Heart right ventricle (tissue), 16 donors: ENCODE results near the gene CKLF. TPM values are rescaled to one million over a fixed set of nuclear protein-coding genes. Genes with fewer than 3 reads are reported as not detected.

Experiments
- ATAC-seq, 8 donors: fragments of 200-7000 bp; cut with Tn5 transposase; one replicate each; pipeline ENCODE4 v1.9.1; 2020; ENCODE audit warnings: mild to moderate bottlenecking in 8 of 8, moderate library complexity in 8 of 8, moderate number of reproducible peaks in 1 of 8
- DNase-seq, 2 donors: peaks; one replicate each; pipeline ENCODE4 v3.0.0-alpha.2; 2020
- H3K27ac ChIP-seq, 10 donors: fragments of 200-600 bp; sonication (generic) in 2 of 10; one replicate each; pipeline versions ENCODE4 v1.5.0 to v1.8.0; 2020 to 2022; ENCODE audit warnings: mild to moderate bottlenecking in 3 of 10
- H3K27me3 ChIP-seq, 7 donors: fragments of 200-600 bp; one replicate each; pipeline ENCODE4 v1.8.0; 2021 to 2022; ENCODE audit warnings: mild to moderate bottlenecking in 2 of 7
- H3K36me3 ChIP-seq, 9 donors: fragments of 200-600 bp; sonication (generic) in 1 of 9; one replicate each; pipeline versions ENCODE4 v1.5.0 to v1.8.0; 2020 to 2022; ENCODE audit warnings: mild to moderate bottlenecking in 2 of 9
- H3K4me1 ChIP-seq, 9 donors: fragments of 200-600 bp; sonication (generic) in 1 of 9; one replicate each; pipeline versions ENCODE4 v1.5.0 to v1.8.0; 2020 to 2022; ENCODE audit warnings: mild to moderate bottlenecking in 4 of 9
- H3K4me3 ChIP-seq, 10 donors: fragments of 200-600 bp; sonication (generic) in 2 of 10; one replicate each; pipeline versions ENCODE4 v1.5.0 to v1.8.0; 2020 to 2022; ENCODE audit warnings: mild to moderate bottlenecking in 7 of 10, moderate library complexity in 2 of 10
- H3K9me3 ChIP-seq, 11 donors: fragments of 200-600 bp in 10 of 11; sonication (generic) in 2 of 11; one replicate each; pipeline versions ENCODE4 v1.5.0 to v1.8.0; 2013 to 2022; ENCODE audit warnings: mild to moderate bottlenecking in 2 of 11, control low read depth in 1 of 11, moderate library complexity in 1 of 11
- WGBS, 2 donors: extraction: QIAGEN DNeasy Blood & Tissue Kit; methylation state at CpG; one replicate each; pipeline ENCODE4 v1.1.7; 2013; ENCODE audit warnings: inconsistent platforms in 1 of 2; 5-methylcytosine and 5-hydroxymethylcytosine counted together
- intact Hi-C, 10 donors: fragments of 100-400 bp; cut with DNase I; formaldehyde crosslinking; loops; one replicate each; pipeline versions ENCODE4 v1.11.1 to v1.14.2; 2022
- polyA plus RNA-seq, 2 donors: library from polyadenylated mRNA; stranded (reverse); fragments of 200-250 nt; gene quantifications; one replicate each; pipeline ENCODE4 v1.2.3, GENCODE V29; 2013
- total RNA-seq, 10 donors: library from RNA; stranded (reverse); fragmentation: NEBNext Ultra II Directional in 3 of 10; extraction: Animal tissue kit (Norgen Biotek cat#: 25700) in 3 of 10; gene quantifications; one replicate each; pipeline versions ENCODE4 v1.2.1 to v1.2.4, GENCODE V29; 2021 to 2023
- TF ChIP-seq, protein P1 (sequence below), 9 donors: fragments of 200-600 bp; sonication (generic) in 2 of 9; IDR thresholded peaks; one replicate each; pipeline versions ENCODE4 v1.5.0 to v1.8.0; 2021 to 2022; ENCODE audit warnings: antibody characterized with exemption in 9 of 9, mild to moderate bottlenecking in 5 of 9, moderate library complexity in 1 of 9
- donor health status: Arrhythmogenic right ventricular cardiomyopathy.
- donor health status: ischemic (EF 13 %, LVEDD 7.1; RV severe dilation, severe dysfunction).
- donor health status: healthy with polysubstance abuse.
- donor health status: DM: no; HTN: yes; CAD: no.
- donor health status: DM: no; HTN: no; CAD: no.
- donor health status: ischemic (EF 25% LVEDD 6.9; RV normal size, moderate dysfunction).
- donor health status: ischemic (EF 25% LVEDD 5.7; RV mildly dilated, moderate dysfunction).
- donor health status: healthy.
- donor health status: DM: yes; HTN: yes; CAD: no.
- donor health status: Ischemic cardiomyopathy.
- donor health status: ischemic (EF 35%, LVEDD 5.7; RV mildly dilated, moderate dysfunction).
- donor health status: nonischemic (EF 11% LVEDD 7.7; RV severe dilation, severe dysfunction).
- donor health status: DM: yes; HTN: yes; CAD: no.
- donor health status: PGD.
- donor health status: ischemic (EF 29% LVEDD 5.4; RV normal size, mild dysfunction).
- donor health status: nonischemic (EF 23%, LVEDD 6.1; RV moderate dilation, normal function).

The CKLF gene
- total and polyA plus RNA-seq, 12 donors, result 1.6 to 24.1 (median 6.8) TPM

DNA sequence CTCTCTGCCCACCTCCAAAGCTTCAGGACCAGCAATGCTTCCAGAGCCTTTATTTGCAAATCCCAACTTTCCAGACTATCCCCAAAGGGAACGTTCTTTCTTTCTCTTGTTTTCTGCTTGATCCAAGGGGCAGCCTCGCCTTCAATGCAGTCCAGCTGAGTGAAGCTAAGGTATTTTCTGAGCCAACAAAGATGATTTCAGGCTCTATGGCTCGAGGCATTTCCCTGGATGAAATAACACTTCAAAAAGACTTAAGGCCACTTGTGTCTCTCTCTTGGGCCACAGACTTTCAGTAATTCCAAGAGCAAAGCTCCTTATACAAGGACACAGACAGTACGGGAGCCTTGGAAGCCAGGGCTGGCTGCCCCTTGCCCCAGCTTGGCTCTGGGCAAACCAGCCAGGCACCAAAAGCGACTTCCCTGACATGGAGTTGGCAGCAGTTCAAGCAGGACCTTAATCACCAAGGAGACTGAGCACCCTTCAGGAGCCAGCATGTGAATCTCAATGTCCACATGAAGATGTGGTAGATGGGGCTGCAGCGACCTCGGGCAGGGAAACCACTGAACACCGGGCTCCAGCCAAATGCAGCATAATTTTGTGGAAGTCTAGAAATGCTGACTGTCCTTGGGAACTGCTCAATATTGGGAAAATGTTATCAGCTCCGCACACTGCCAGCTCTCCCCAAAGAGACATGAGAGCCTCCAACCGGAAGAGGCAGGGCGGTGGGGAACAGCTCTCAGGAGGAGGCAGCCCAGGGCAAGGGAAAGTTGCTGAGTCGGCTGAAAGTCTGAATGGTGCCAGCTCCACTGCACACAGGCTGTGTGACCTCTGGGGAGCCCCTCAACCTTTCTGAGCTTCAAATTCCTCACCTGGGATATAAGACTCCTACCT, 41.4 kb upstream of the CKLF start:
- no peak for DNase-seq
- intact Hi-C loops, result loop anchor here in 1 of 10 donors (10.0 kb wide), 1 partner anchor 94 kb away; the partner anchor contains the start of gene CMTM3

DNA sequence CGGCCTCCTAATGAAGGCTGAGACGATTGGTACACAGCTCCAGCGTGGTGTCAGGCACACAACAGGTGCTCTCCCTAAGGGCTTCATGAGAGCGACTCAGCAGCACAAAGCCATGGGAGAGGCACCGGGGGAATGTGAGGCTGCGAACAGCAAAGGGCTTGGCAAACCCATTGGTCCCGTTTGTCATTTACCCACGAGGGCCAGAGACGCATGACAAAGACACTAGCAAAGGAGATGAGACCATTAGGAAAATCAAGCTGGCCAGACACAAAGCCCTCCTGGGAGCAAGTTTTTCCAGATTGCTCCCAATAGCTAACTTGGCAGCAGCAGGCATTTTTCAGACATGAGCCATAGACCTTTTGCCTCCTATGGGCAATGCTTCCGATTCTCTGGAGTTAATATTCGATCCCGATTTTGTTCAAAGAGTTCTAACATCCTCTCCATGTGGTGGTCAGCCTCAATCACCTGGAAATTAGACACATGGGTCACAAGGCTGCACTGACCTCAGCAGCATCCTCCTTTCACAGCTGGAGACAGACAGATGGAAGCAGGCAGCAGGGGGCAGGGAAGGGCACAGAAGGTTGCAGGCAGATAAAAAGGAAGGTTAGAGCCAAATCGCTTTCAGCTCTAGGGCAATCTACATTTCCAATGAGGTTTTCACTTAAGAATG, 40.6 kb upstream of the CKLF start:
- intact Hi-C loops, result loop anchor here in 1 of 10 donors (10.0 kb wide), 1 partner anchor 93 kb away; the partner anchor contains the start of gene CMTM3
- peak overlapping the region in 9 of 10 donors; percentile 45 to 84 (median 77) for H3K27ac ChIP-seq
- no peaks in the 10 kb centered on the region for H3K27me3 ChIP-seq
- H3K4me3 ChIP-seq, result no peak overlapping the region
- TF ChIP-seq, protein P1, sequence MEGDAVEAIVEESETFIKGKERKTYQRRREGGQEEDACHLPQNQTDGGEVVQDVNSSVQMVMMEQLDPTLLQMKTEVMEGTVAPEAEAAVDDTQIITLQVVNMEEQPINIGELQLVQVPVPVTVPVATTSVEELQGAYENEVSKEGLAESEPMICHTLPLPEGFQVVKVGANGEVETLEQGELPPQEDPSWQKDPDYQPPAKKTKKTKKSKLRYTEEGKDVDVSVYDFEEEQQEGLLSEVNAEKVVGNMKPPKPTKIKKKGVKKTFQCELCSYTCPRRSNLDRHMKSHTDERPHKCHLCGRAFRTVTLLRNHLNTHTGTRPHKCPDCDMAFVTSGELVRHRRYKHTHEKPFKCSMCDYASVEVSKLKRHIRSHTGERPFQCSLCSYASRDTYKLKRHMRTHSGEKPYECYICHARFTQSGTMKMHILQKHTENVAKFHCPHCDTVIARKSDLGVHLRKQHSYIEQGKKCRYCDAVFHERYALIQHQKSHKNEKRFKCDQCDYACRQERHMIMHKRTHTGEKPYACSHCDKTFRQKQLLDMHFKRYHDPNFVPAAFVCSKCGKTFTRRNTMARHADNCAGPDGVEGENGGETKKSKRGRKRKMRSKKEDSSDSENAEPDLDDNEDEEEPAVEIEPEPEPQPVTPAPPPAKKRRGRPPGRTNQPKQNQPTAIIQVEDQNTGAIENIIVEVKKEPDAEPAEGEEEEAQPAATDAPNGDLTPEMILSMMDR (IDR thresholded peaks at IDR 0.05), result peak in 4 of 9 donors; percentile 21 to 41 (median 28)
- peaks cover 18 to 71% (median 53%) of the 10 kb centered on the region in 9 donors for H3K4me1 ChIP-seq
- DNase-seq (no peak), ATAC-seq (peak in 4 of 8 donors; percentile 1 to 23 (median 5))
- H3K36me3 ChIP-seq, result peaks cover 0 to 54% (median 0%) of the 10 kb centered on the region in 9 donors
- WGBS, 2 donors, result 59 to 63% methylated on average over 13 of the region's 13 CpGs
- H3K9me3 ChIP-seq, result no peaks in the 10 kb centered on the region

More for the DNA sequence above, 41.4 kb upstream of the CKLF start:
- Histone ChIP-seq H3K4me1 (peaks cover 13 to 63% (median 46%) of the 10 kb centered on the region in 9 donors), H3K36me3 (peaks cover 0 to 54% (median 0%) of the 10 kb centered on the region in 9 donors), H3K27ac (peak overlapping the region in 9 of 10 donors; percentile 45 to 84 (median 77)), H3K27me3 (no peaks in the 10 kb centered on the region), H3K9me3 (no peaks in the 10 kb centered on the region), H3K4me3 (no peak overlapping the region)
- WGBS, 2 donors, result 58 to 67% methylated on average over 12 of the region's 12 CpGs
- TF ChIP-seq, protein P1 (IDR thresholded peaks at IDR 0.05), result no peak
- peak; percentile 10 to 37 (median 32) for ATAC-seq

DNA sequence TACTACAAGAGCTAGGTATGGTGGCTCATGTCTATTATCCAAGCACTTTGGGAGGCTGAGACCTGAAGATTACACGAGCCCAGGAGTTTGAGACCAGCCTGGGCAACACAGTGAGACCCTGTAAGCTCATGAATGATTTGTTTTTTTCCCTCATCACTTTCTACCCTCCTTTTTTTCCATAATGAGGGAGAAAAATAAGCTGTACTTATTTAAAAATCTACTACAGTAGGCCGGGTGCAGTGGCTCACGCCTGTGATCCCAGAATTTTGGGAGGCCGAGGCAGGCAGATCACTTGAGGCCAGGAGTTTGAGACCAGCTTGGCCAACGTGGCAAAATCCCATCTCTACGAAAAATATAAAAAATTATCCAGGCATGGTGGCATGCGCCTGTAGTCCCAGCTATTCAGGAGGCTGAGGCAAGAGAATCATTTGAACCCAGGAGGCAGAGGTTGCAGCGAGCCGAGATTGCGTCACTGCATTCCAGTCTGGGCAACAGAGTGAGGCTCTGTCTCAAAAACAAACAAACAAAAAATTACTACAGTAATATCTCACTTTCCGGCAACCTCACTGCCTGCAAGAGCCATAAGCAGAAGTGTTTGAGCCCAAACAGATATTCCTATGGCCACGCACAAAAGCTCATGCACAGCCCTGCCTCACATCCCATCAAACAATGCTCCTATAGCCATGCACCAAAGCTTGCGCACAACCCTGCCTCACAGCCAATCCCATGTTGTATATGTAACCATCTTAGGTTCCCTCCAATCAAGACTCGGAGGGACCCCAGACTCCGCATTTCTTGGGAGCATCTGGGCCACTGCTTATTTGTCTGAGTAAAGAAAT, 39.9 kb upstream of the CKLF start:
- no peaks in the 10 kb centered on the region for H3K9me3 ChIP-seq
- H3K4me1 ChIP-seq, result peaks cover 18 to 79% (median 59%) of the 10 kb centered on the region in 9 donors
- no peak overlapping the region for H3K4me3 ChIP-seq
- WGBS, 2 donors, result 85 to 87% methylated on average over 15 of the region's 15 CpGs
- no peaks in the 10 kb centered on the region for H3K27me3 ChIP-seq
- peak overlapping the region in 9 of 10 donors; percentile 47 to 84 (median 77) for H3K27ac ChIP-seq
- TF ChIP-seq, protein P1 (IDR thresholded peaks at IDR 0.05), result no peak
- peaks cover 0 to 47% (median 0%) of the 10 kb centered on the region in 9 donors for H3K36me3 ChIP-seq
- no peak for ATAC-seq
- intact Hi-C loops, result loop anchor here in 1 of 10 donors (10.0 kb wide), 1 partner anchor 92 kb away; the partner anchor contains the start of gene CMTM3
- DNase-seq, result no peak
